Liver (tissue), 3 donors: Measurements from ENCODE around the gene NUAK1.

Experiments
- CTCF ChIP-seq: fragments of 150-350 bp; IDR thresholded peaks from 2 replicates; pipeline ENCODE4 v1.5.1; 2017; ENCODE audit warnings: improper control_type of control experiment, low read depth, low read length; ENCODE audit not compliant: missing input control
- SP1 ChIP-seq: IDR thresholded peaks from 2 replicates; pipeline ENCODE4 v1.6.1; 2018; ENCODE audit warnings: antibody characterized with exemption, mild to moderate bottlenecking
- donor health status: healthy.
- donor health status: healthy.

DNA sequence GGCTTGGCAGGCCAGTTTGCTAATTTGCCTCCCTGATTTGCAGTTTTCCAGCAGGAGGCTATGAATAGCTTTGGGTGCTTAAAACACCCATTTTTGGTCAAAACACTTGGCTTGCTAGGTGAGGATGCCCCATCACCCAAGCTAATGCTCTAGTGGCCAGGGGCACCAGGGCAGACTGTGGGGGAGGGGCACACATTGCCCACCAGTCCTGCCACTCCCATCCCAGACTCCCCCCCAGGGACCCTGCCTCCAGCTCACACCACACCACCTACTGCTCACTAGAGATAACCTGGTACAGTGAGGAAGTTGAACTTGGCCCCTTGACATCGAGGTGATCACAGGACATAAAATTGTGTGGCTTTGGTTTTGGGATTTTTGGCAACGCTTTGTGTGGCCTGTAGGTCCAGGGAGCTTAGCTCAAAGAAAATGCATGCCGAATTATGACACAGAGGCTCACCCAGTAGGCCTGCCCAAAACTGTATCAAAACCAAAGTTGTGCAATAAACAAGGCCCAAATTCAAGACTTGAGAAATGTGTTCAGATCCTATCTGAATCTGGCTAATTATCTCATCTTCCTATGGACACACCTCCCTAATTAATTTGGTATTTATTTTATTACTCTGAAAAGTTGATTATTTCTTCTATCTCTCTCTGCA lies 4.3 kb downstream of the NUAK1 start:
- no peak for TF ChIP-seq SP1
- TF ChIP-seq CTCF, result no peak
